HEK293T (cell line): ENCODE results near the gene DSP.

ENCODE experiments used
- CTCF ChIA-PET: fragments of 350-600 bp; formaldehyde crosslinking; extraction: SDS; loops from one replicate; lab custom pipeline; 2021; ENCODE audit warnings: antibody characterized with exemption, inconsistent platforms; lab: Yijun Ruan, JAX
- POLR2A ChIA-PET: fragments of 350-600 bp; formaldehyde crosslinking; extraction: SDS; loops from one replicate; lab custom pipeline; 2020; ENCODE audit warnings: antibody characterized with exemption, inconsistent platforms; lab: Yijun Ruan, JAX
- DNase-seq: peaks from one replicate; pipeline ENCODE4 v3.0.0; 2012; ENCODE audit warnings: mixed read lengths; ENCODE audit errors: extremely low spot score
- ARNT ChIP-seq: fragments of 450-650 bp; IDR thresholded peaks from 2 replicates; pipeline ENCODE4 v1.6.1; 2017; ENCODE audit warnings: mild to moderate bottlenecking
- BHLHE40 ChIP-seq: fragments of 450-650 bp; IDR thresholded peaks from 2 replicates; pipeline ENCODE4 v1.6.1; 2016; ENCODE audit warnings: mild to moderate bottlenecking, moderate library complexity, borderline replicate concordance
- CTBP1 ChIP-seq: fragments of 450-650 bp; IDR thresholded peaks from 2 replicates; pipeline ENCODE4 v1.6.1; 2016; ENCODE audit warnings: borderline replicate concordance
- ELF4 ChIP-seq: fragments of 450-650 bp; IDR thresholded peaks from 2 replicates; pipeline ENCODE4 v1.6.1; 2017; ENCODE audit warnings: antibody characterized with exemption
- FOXA1 ChIP-seq: fragments of 450-650 bp; IDR thresholded peaks from 2 replicates; pipeline ENCODE4 v1.6.1; 2016; ENCODE audit warnings: mild to moderate bottlenecking
- FOXK2 ChIP-seq: fragments of 450-650 bp; IDR thresholded peaks from 2 replicates; pipeline ENCODE4 v1.6.1; 2016; ENCODE audit warnings: mild to moderate bottlenecking
- FOXM1 ChIP-seq: fragments of 450-650 bp; IDR thresholded peaks from 2 replicates; pipeline ENCODE4 v1.6.1; 2017; ENCODE audit warnings: mild to moderate bottlenecking, borderline replicate concordance
- HDGF ChIP-seq: fragments of 450-650 bp; IDR thresholded peaks from 2 replicates; pipeline ENCODE4 v1.6.1; 2017; ENCODE audit warnings: antibody characterized with exemption, borderline replicate concordance
- L3MBTL2 ChIP-seq: fragments of 450-650 bp; conservative IDR thresholded peaks from 2 replicates; pipeline ENCODE4 v1.6.1; 2016; ENCODE audit warnings: mild to moderate bottlenecking
- LEF1 ChIP-seq: fragments of 450-650 bp; IDR thresholded peaks from 2 replicates; pipeline ENCODE4 v1.6.1; 2017; ENCODE audit warnings: mild to moderate bottlenecking, borderline replicate concordance
- NFRKB ChIP-seq: fragments of 450-650 bp; IDR thresholded peaks from 2 replicates; pipeline ENCODE4 v1.6.1; 2016; ENCODE audit warnings: mild to moderate bottlenecking, moderate library complexity
- SP1 ChIP-seq: fragments of 450-650 bp; IDR thresholded peaks from 2 replicates; pipeline ENCODE4 v1.6.1; 2017
- SUZ12 ChIP-seq: fragments of 450-650 bp; IDR thresholded peaks from 2 replicates; pipeline ENCODE4 v1.6.1; 2016; ENCODE audit warnings: mild to moderate bottlenecking
- TARDBP ChIP-seq: fragments of 450-650 bp; IDR thresholded peaks from 2 replicates; pipeline ENCODE4 v1.6.1; 2016
- ZNF384 ChIP-seq: fragments of 450-650 bp; IDR thresholded peaks from 2 replicates; pipeline ENCODE4 v1.6.1; 2016
- TF ChIP-seq, protein P1 (sequence below): fragments of 450-650 bp; IDR thresholded peaks from 2 replicates; pipeline ENCODE4 v1.6.1; 2016

Gene DSP

DNA sequence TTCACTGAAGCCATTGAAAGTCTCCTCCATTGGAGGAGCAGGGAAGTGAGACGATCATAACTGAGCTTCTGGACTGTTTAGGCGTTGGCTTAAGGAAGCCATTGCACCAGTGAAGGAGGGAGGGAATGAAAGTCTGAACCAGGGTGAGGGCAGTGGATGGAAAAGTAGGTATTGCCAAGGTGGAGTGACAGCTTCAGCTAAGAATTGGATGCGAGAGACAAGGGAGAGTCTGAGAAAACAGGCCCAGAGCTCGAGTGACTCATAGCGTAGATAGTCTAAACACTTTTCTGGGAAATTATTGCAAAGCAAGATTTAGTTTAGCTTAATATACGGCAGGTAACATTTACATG lies 4.5 kb downstream of the DSP start:
- CTCF ChIA-PET = no interaction called here
- DNase-seq = no peak

DNA sequence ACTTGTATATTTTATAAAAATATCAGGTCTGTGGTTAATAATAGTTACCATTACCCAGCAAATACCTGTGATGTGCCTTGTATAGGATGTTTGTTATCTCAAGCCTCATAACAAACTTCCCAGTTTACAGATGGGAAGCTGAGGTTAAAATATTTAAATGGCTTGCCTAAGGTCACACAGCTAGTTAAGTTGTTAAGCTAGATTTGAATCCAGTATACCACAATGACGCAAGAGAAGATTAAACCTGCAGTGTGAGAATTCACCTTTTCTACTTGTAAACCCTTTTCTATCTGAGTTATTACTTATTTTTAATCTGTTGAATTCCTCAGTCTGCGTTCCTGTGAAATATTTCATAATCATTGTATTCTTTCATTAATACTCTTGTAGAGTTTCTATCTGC lies 4.9 kb downstream of the DSP start:
- no peak for TF ChIP-seq CTBP1
- no peak for TF ChIP-seq BHLHE40
- no peak for TF ChIP-seq ZNF384
- no peak for TF ChIP-seq FOXK2
- TF ChIP-seq L3MBTL2 = no peak
- no peak for TF ChIP-seq LEF1
- TF ChIP-seq SUZ12 = no peak
- no peak for TF ChIP-seq NFRKB
- TF ChIP-seq FOXA1 = no peak
- TF ChIP-seq HDGF = no peak
- TF ChIP-seq, protein P1, sequence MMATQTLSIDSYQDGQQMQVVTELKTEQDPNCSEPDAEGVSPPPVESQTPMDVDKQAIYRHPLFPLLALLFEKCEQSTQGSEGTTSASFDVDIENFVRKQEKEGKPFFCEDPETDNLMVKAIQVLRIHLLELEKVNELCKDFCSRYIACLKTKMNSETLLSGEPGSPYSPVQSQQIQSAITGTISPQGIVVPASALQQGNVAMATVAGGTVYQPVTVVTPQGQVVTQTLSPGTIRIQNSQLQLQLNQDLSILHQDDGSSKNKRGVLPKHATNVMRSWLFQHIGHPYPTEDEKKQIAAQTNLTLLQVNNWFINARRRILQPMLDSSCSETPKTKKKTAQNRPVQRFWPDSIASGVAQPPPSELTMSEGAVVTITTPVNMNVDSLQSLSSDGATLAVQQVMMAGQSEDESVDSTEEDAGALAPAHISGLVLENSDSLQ = no peak
- TF ChIP-seq TARDBP = no peak
- no peak for TF ChIP-seq FOXM1
- no peak for TF ChIP-seq ARNT
- no peak for TF ChIP-seq SP1
- POLR2A ChIA-PET = interaction anchor here (0.9 to 1.3 kb wide), 2 partner anchors 44 to 157 kb away, joined by 4 to 7 read pairs; partner anchors contain the start of genes CAGE1, RIOK1 and SNRNP48

More for the DNA sequence above, 4.5 kb downstream of the DSP start:
- TF ChIP-seq ELF4 (no peak), LEF1 (no peak), FOXM1 (no peak), BHLHE40 (no peak), FOXK2 (no peak), ZNF384 (no peak), HDGF (no peak), CTBP1 (no peak)
- POLR2A ChIA-PET = interaction anchor here (0.9 to 1.3 kb wide), 2 partner anchors 44 to 156 kb away, joined by 4 to 7 read pairs; partner anchors contain the start of genes CAGE1, RIOK1 and SNRNP48

DNA sequence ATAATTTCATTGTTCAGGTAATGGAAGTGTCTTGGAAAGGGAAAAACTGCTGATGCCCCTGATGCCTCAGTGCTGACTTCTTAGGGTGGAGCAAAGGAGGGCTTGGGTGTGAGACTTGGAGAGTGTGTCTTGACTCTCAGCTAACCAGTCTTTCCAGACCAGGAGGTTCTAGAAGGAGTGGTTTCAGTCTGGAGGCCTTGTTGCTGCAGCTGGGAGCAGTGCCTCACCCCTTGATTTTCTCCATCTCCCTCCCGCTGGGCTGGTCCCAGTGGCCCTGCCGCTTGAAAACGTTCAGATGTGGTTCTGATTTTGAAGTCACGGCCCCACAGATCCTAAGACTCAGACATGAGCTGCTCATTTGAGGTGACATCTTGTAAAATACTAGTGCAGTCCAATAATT lies 5.4 kb downstream of the DSP start:
- ChIA-PET POLR2A (interaction anchor here (0.7 to 1.3 kb wide), 2 partner anchors 43 to 157 kb away, joined by 3 to 7 read pairs; partner anchors contain the start of genes CAGE1, RIOK1 and SNRNP48), CTCF (no interaction called here)
- TF ChIP-seq LEF1 = no peak
- DNase-seq = no peak

More for the DNA sequence above, 4.9 kb downstream of the DSP start:
- no peak for DNase-seq
- CTCF ChIA-PET = no interaction called here

DNA sequence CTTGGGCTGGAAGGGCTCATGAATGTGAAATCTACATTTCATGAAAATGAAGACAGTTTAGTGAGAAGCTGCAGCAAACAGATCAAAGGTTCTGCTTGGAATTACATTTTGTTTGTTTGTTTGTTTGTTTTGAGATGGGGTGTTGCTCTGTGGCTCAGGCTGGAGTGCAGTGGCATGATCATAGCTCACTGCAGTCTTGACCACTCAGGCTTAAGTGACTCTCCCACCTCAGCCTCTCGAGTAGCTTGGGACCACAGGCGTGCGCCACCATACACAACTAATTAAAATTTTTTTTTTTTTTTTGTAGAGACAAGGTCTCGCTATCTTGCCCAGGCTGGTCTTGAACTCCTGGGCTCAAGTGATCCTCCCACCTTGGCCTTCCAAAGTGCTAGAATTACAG lies 5.8 kb downstream of the DSP start:
- POLR2A ChIA-PET = interaction anchor here (0.7 kb wide), 1 partner anchor 42 kb away, joined by 3 read pairs; the partner anchor contains the start of gene SNRNP48
- CTCF ChIA-PET = no interaction called here
- DNase-seq = no peak
- TF ChIP-seq TARDBP (no peak), BHLHE40 (no peak)

DNA sequence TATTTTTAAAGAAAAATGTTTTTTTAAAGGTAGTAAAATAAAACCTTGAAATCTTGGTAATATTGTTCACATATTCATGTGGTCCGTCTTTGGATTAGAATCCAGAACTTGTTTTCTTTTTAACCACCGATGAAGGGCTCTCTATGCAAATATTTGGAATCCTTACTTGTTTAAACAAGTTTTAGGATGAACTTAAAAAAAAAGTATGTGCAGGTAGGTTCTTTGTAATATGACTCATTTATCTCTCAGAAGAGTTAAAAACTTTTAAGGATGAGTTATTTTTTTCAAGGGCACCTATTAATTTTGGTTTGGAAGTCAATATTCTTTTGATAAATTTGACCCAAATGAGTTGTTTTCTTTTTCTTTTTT lies 8.9 kb downstream of the DSP start:
- TF ChIP-seq ARNT = no peak
- no peak for TF ChIP-seq SP1
- TF ChIP-seq FOXK2 = no peak
- TF ChIP-seq CTBP1 = no peak
- no peak for TF ChIP-seq HDGF
- TF ChIP-seq BHLHE40 = no peak
- TF ChIP-seq ZNF384 = no peak
- ChIA-PET CTCF (no interaction called here), POLR2A (interaction anchor here (1.2 kb wide), 1 partner anchor 82 kb away, joined by 3 read pairs; no protein-coding TSS in a partner anchor)
- DNase-seq = no peak

DNA sequence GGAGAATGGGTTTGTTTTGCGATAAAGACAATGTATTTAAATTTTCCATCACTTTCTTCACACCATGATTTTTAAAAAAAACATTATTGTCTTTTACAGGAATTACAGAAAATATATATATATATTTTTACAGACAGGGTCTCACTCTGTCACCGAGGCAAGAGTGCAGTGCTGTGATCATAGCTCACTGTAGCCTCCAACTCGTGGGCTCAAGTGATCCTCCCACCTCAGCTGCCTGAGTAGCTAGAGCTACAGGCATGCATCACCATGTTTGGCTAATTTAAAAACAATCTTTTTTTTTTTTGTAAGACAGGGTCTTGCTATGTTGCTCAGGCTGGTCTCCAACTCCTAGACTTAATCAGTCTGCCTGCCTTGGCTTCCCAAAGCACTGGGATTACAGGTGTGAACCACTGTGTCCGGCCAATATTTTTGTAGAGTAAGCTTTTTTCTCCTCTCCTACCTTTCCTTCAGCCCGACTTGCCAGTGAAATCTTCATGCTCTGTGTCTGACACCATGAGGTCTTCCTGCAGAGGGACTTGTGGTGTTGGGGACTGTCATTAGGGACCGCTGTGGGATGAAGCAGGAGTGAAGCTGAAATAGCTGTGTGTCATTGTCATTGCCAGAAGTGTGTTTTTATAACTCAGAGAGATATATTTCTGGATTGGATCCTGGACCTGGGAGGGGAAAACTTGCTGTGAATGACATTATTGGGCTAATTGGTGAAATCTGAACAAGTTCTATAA lies 13.2 kb downstream of the DSP start:
- DNase-seq = no peak
- ChIA-PET POLR2A (interaction anchor here (0.6 to 1.3 kb wide), 2 partner anchors 14 to 163 kb away, joined by 3 read pairs; no protein-coding TSS in a partner anchor), CTCF (interaction anchor here (0.7 to 0.8 kb wide), 2 partner anchors 71 to 831 kb away, joined by 3 read pairs; no protein-coding TSS in a partner anchor)
- no peak for TF ChIP-seq SP1
- no peak for TF ChIP-seq BHLHE40
- no peak for TF ChIP-seq FOXA1

DNA sequence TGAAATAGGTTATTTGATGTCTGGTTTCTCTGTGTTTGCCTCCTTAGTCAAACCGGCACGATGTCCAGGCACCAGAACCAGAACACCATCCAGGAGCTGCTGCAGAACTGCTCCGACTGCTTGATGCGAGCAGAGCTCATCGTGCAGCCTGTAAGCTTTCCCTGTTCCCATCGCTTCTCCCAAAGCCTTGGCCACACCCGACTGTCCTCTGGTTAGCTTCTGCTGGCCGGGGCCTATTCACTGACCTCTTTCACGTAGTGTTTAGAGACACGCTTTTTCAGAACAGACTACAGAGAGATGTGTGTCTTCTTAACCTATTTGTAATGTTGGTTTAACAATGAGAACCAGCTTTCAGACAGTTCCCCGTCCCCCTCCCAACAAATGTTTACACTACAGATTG lies 14.2 kb downstream of the DSP start:
- ChIA-PET CTCF (no interaction called here), POLR2A (no interaction called here)
- no peak for DNase-seq
- no peak for TF ChIP-seq TARDBP
- TF ChIP-seq SP1 = no peak
- no peak for TF ChIP-seq FOXK2
- no peak for TF ChIP-seq CTBP1

DNA sequence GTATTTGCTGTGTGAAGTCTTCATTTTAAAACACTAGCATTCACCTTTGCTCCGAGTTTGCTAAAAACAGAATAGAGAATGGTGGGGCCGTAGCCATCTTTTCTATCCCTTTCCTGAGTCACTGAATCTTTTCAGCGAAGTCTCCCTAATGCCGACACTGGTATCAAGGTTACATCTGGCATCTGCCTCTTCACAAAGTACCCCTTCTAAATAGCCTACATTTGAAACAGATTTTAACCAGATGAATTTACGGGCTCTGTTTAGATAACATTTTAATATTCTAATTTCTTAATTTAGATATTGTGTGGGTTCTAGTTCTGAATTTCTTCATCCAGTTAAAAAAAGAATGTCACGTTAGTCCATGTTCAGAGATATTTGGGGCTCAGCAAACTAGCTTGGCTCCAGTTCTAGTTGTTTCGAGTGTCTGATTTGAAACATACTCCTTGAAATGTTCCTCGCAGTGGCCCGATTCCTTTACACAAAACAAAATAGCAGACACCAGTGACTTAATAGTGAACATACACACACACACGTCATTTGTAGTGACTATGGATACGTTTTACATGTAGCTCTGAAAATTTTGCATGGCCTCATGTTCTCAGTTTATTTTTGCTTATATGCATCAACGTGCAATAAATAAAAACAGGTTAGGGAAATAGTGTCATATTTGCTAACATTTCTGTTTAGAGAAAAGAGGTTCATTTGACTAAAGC lies 15.1 kb downstream of the DSP start:
- ChIA-PET POLR2A (no interaction called here), CTCF (no interaction called here)
- no peak for DNase-seq

More for the DNA sequence above, 15.1 kb downstream of the DSP start:
- TF ChIP-seq NFRKB = no peak
- no peak for TF ChIP-seq TARDBP
- no peak for TF ChIP-seq L3MBTL2
- no peak for TF ChIP-seq CTBP1
